LNCAP (cell line): ENCODE results near the gene SCCPDH.

ENCODE experiments used
- TF ChIP-seq, protein P1 (sequence below): fragments of 450-650 bp; IDR thresholded peaks from 2 replicates; pipeline ENCODE4 v1.5.1; 2017; ENCODE audit warnings: mild to moderate bottlenecking

Gene SCCPDH

GRCh38 chr1:246724016-246724730 lies at the start of gene SCCPDH:
SCCPDH (plus strand) TSS chr1:246724409; CDS start chr1:246724423, 14 bp downstream.
- TF ChIP-seq, protein P1, sequence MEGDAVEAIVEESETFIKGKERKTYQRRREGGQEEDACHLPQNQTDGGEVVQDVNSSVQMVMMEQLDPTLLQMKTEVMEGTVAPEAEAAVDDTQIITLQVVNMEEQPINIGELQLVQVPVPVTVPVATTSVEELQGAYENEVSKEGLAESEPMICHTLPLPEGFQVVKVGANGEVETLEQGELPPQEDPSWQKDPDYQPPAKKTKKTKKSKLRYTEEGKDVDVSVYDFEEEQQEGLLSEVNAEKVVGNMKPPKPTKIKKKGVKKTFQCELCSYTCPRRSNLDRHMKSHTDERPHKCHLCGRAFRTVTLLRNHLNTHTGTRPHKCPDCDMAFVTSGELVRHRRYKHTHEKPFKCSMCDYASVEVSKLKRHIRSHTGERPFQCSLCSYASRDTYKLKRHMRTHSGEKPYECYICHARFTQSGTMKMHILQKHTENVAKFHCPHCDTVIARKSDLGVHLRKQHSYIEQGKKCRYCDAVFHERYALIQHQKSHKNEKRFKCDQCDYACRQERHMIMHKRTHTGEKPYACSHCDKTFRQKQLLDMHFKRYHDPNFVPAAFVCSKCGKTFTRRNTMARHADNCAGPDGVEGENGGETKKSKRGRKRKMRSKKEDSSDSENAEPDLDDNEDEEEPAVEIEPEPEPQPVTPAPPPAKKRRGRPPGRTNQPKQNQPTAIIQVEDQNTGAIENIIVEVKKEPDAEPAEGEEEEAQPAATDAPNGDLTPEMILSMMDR: no peak

DNA sequence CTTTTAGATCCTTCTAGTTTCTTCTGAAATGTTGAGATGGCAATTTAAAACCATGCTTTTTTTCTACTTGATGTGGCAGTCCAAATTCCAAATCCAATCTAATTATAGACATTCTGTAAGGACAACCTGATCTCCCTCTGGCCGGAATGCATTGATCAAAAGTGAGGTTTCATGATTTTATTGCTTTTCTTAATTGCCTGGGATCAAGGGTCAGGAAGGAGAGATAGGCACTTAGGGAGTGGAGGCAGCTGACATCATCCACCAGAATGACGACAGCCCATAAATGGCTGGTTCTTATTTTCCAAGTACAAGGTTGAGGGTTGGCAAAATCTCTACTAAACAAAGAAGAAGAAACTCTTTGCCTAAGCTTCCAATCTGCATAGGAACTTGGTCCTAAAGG lies 46.4 kb upstream of the SCCPDH start:
- TF ChIP-seq, protein P1: no peak

DNA sequence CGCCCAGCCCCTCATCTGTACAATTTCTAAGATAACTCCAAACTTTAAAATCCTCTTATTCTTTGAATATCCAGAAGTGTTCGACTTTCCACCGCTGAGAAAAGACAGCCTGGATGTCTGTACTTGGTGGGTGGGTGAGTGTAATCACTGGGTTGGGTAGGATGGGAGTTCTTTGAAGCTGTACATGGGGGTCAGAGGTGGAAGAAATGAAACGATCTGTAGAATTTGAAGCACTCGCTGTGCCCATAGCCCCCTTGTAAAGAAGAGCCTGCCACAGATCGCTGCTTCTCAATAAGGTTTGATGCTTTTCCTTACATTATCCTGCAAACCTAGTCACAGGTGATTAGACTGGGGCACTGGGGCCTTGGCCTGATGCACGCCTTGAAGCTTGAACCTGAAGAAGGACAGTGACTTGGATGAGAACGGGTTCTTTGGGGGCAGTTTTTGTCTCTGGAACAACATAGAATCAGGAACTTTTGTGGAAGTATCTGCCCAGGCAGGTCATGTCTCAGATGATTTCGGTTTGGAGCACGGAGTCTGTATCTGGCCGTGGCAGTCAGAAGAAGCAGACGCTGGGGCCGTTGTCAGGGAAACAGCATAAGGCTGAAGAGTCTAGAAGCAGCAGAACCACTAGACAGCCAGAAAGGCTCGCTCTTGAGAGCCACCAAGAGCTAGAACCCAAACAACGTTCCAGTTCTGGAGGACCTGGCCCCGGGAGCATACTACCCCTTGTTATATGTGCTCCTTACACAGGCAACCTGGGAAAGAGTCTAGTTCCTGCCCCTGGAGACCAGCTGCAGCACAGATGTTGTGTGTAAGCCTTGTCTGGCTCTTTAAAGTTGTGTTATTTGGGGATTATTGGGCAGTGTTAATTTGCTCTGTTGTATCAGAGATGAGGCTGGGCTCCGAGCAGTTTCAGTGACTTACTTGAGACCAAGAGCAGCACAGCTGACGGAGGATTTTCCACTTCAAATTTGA lies 45.1 kb upstream of the SCCPDH start:
- TF ChIP-seq, protein P1: no peak

GRCh38 chr1:246679794-246680177 lies 44.4 kb upstream of the SCCPDH start:
- TF ChIP-seq, protein P1: no peak

DNA sequence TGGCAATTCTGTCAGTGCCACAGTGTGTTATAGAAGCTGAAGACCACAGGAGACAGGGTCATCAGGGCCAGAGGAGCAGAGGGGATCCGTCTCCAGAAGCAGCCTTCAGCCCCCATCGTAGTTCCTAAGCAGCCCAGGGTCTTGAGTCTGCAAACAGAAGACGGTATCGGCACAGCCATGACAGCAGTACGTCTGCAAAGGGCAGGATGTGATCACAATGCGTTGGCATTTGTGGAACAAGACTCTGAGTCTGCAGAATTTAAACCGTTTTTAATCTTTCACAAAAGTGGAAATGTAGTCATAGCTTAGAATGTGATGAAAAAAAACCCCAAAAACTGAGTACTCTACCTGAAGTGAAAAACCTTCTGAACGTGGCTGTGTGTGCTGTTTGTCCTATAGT lies 44.0 kb upstream of the SCCPDH start:
- TF ChIP-seq, protein P1: no peak

DNA sequence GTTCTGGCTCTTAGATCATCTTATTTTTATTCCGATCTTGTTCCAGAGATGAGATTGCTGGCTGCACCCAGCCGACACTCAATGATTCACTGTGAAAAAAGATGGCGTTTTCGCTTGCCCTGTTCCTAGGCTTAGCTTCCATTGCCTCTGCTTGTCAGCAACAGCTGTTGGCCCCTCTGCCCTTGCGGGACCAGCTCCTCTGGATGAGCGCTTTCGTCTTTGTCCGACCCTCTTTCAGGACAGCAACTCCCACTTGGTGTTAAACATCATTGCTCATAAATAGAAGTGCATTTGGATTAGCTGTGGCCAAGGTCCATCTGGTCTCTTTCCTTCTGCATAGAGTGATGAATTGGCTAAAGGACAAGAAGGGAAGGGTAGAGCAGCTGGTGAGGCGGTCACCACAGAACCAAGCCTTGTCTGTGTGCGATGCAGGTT lies 43.5 kb upstream of the SCCPDH start:
- TF ChIP-seq, protein P1: no peak

DNA sequence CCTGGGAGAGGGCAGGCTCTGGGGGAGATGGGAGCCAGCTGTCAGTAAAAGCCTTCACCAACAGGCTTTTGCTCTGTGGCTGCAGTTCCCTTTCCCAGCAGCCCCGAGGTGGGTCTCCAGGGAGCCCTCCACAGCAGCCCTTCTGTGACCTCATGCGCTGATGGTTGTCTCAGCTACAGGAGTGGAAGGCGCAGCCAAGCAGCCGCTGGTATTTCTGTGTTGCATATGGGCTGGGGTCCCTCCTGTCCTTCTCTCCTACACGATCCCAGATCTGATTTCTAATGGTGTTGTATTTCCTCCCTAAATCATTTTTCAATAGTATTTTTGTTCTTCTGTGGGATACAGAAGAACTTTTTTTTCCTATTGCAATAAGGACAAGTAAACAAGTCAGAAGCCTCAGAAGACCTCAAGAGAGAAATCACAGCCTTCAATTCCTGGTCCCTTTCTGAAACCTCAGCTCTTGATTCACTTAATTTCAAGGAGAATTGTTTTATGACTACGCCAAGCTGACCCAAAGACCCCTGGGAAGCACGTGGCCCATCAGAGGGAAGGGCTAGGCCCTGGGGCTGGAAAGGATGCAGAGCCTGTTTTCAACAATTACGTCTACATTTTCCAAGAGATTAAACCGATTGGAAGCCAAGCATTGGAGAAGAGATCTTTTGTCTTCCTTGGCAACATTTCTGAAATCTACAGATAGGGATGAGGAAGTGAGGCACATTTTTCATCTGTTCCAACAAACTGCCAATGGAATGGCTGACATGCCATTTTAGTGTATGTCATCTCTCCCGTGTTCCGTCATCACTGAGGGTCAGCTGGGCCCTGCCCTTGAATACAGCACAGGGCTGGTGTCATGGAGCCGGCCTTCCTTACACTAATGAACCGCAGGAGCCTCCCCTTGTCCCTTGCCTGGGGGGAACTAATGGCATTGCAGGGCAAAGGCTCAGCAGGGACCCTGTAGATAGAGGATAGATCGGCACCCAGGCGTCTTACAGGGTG lies 42.0 kb upstream of the SCCPDH start:
- TF ChIP-seq, protein P1: no peak
